ENCODE data around the gene OR4D1.

DNA sequence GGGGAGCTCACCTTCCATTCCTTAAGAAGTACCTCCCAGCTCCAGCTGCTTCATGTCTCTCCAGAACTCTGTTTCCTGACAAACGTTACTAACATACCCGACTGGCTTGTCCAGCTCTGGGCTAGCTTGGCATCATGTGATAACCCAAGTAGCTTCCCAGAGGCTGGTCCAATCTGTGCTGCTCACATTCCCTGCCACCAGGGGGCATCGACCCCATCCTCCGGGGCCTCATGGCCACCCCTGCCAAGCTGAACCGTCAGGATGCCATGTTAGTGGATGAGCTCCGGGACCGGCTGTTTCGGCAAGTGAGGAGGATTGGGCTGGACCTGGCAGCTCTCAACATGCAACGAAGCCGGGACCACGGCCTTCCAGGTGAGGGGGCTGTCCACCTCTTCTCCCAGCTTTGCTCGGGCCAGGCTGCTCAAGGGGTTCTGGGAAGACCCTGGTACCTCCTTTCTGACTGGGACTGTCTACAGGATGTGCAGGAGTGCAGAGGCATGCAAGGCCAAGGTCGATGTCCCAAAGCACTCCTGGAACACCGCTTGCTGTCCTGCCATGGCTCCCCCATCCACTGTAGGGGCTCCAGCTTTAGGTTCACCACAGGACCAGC lies 51.9 kb downstream of the OR4D1 start:
- TF ChIP-seq, protein P1, sequence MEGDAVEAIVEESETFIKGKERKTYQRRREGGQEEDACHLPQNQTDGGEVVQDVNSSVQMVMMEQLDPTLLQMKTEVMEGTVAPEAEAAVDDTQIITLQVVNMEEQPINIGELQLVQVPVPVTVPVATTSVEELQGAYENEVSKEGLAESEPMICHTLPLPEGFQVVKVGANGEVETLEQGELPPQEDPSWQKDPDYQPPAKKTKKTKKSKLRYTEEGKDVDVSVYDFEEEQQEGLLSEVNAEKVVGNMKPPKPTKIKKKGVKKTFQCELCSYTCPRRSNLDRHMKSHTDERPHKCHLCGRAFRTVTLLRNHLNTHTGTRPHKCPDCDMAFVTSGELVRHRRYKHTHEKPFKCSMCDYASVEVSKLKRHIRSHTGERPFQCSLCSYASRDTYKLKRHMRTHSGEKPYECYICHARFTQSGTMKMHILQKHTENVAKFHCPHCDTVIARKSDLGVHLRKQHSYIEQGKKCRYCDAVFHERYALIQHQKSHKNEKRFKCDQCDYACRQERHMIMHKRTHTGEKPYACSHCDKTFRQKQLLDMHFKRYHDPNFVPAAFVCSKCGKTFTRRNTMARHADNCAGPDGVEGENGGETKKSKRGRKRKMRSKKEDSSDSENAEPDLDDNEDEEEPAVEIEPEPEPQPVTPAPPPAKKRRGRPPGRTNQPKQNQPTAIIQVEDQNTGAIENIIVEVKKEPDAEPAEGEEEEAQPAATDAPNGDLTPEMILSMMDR (IDR thresholded peaks at IDR 0.05), result peak; percentile 77
- TF ChIP-seq EZH2 (IDR thresholded peaks at IDR 0.05; ENCODE audit: borderline replicate concordance, insufficient read depth, low read depth, low read length, poor library complexity, severe bottlenecking), result no peak

All from B cell (primary cell).